Esophagus squamous epithelium (tissue), 5 donors: ENCODE measurements around the gene RYR3. TPM values are rescaled to one million over a fixed set of nuclear protein-coding genes. Genes with fewer than 3 reads are reported as not detected.

ENCODE experiments used
- DNase-seq: peaks from one replicate; lab custom pipeline; 2025; lab: John Stamatoyannopoulos, UW
- H3K27ac ChIP-seq, 4 donors: fragments of 200-600 bp; sonication (generic); one replicate each; pipeline ENCODE4 v1.5.1; 2016 to 2019; ENCODE audit warnings: mild to moderate bottlenecking in 1 of 4
- H3K27me3 ChIP-seq, 4 donors: fragments of 200-600 bp; sonication (generic); 1 replicate in 3 of 4; 2 replicates in 1 of 4; pipeline versions ENCODE4 v1.5.1 to v1.6.0; 2017 to 2021; ENCODE audit warnings: antibody characterized with exemption in 1 of 4
- H3K36me3 ChIP-seq, 3 donors: fragments of 200-600 bp; sonication (generic); one replicate each; pipeline ENCODE4 v1.5.1; 2016 to 2019
- H3K4me1 ChIP-seq, 3 donors: fragments of 200-600 bp; sonication (generic); one replicate each; pipeline ENCODE4 v1.5.1; 2017 to 2019
- H3K4me3 ChIP-seq, 4 donors: fragments of 200-600 bp; sonication (generic); 1 replicate in 3 of 4; 2 replicates in 1 of 4; pipeline ENCODE4 v1.5.1; 2016 to 2019; ENCODE audit warnings: mild to moderate bottlenecking in 2 of 4, moderate library complexity in 1 of 4
- H3K9me3 ChIP-seq, 3 donors: fragments of 200-600 bp; sonication (generic); one replicate each; pipeline ENCODE4 v1.5.1; 2016 to 2019
- POLR2A ChIP-seq, 4 donors: fragments of 450-650 bp; IDR thresholded peaks; one replicate each; pipeline ENCODE4 v1.6.1; 2017; ENCODE audit warnings: antibody characterized with exemption in 4 of 4, mild to moderate bottlenecking in 4 of 4, moderate library complexity in 3 of 4
- WGBS, 2 donors: methylation state at CpG; one replicate each; pipeline ENCODE4 v1.1.5; 2018; 5-methylcytosine and 5-hydroxymethylcytosine counted together
- intact Hi-C: fragments of 100-400 bp; cut with DNase I; formaldehyde crosslinking; loops from one replicate; pipeline ENCODE4 v1.15.0; 2022
- total RNA-seq, 4 donors: library from RNA; depleted of rRNA; stranded (reverse); fragments of >200 nt; gene quantifications; one replicate each; pipeline ENCODE4 v1.1.0, GENCODE V29; 2016
- TF ChIP-seq, protein P1 (sequence below), 6 experiments: fragments of 450-650 bp in 4 of 6; fragments of 200-600 bp in 2 of 6; sonication (generic) in 2 of 6; IDR thresholded peaks; one replicate each; pipeline ENCODE4 v1.5.1; 2016 to 2019; ENCODE audit warnings: antibody characterized with exemption in 6 of 6, mild to moderate bottlenecking in 4 of 6, moderate library complexity in 4 of 6
- donor health status: DM: yes; HTN: yes; CAD: no.

RYR3 gene
- total RNA-seq, 4 donors from 2014 or later, result 0.15 to 4.2 (median 0.43) TPM

DNA sequence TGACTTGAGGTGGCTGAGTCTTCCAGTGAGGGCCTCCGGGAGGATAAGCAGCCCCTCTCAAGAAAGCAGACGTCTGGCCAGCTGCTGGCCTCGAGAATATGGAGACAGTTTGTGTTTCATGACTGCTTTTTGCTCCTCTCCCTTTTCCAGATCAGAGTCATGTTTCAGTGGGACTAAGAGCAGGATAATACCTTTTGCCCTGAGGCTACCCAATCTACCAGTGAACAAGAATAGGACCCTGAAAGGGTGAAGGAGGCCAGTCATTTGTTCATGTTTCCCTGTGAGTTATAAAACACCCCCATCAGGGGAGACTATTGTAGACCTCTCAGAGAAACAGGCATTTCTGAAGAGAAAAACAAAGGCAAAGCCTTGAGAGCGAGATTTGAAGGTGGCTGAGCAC, 137.4 kb downstream of the RYR3 start:
- TF ChIP-seq, protein P1, sequence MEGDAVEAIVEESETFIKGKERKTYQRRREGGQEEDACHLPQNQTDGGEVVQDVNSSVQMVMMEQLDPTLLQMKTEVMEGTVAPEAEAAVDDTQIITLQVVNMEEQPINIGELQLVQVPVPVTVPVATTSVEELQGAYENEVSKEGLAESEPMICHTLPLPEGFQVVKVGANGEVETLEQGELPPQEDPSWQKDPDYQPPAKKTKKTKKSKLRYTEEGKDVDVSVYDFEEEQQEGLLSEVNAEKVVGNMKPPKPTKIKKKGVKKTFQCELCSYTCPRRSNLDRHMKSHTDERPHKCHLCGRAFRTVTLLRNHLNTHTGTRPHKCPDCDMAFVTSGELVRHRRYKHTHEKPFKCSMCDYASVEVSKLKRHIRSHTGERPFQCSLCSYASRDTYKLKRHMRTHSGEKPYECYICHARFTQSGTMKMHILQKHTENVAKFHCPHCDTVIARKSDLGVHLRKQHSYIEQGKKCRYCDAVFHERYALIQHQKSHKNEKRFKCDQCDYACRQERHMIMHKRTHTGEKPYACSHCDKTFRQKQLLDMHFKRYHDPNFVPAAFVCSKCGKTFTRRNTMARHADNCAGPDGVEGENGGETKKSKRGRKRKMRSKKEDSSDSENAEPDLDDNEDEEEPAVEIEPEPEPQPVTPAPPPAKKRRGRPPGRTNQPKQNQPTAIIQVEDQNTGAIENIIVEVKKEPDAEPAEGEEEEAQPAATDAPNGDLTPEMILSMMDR (IDR thresholded peaks at IDR 0.05), result no peak
- TF ChIP-seq POLR2A (IDR thresholded peaks at IDR 0.05), result no peak
- no peaks in the 10 kb centered on the region for H3K9me3 ChIP-seq
- no peak for DNase-seq
- no peaks in the 10 kb centered on the region for H3K27me3 ChIP-seq
- H3K4me3 ChIP-seq, result no peak overlapping the region
- H3K27ac ChIP-seq, result no peak overlapping the region
- WGBS, 2 donors, result 68 to 72% methylated on average over 4 of the region's 4 CpGs
- intact Hi-C loops, result no loop called here
- H3K36me3 ChIP-seq, result no peaks in the 10 kb centered on the region
- H3K4me1 ChIP-seq, result peaks cover 3 to 44% (median 15%) of the 10 kb centered on the region in 3 donors

- Histone ChIP-seq H3K36me3 (no peaks in the 10 kb centered on the region), H3K27ac (peak overlapping the region in 2 of 4 donors; percentile 34 to 48), H3K9me3 (no peaks in the 10 kb centered on the region), H3K27me3 (no peaks in the 10 kb centered on the region), H3K4me3 (no peak overlapping the region), H3K4me1 (peaks cover 3 to 44% (median 15%) of the 10 kb centered on the region in 3 donors)
- TF ChIP-seq, protein P1 (IDR thresholded peaks at IDR 0.05), result no peak
- TF ChIP-seq POLR2A (IDR thresholded peaks at IDR 0.05), result no peak
- intact Hi-C loops, result no loop called here
- DNase-seq, result no peak
- 39 to 80% methylated on average over 6 to 7 of the region's 9 CpGs for WGBS, 2 donors
These were observed 138.3 kb downstream of the RYR3 start for GRCh38 chr15:33448961-33449606.

DNA sequence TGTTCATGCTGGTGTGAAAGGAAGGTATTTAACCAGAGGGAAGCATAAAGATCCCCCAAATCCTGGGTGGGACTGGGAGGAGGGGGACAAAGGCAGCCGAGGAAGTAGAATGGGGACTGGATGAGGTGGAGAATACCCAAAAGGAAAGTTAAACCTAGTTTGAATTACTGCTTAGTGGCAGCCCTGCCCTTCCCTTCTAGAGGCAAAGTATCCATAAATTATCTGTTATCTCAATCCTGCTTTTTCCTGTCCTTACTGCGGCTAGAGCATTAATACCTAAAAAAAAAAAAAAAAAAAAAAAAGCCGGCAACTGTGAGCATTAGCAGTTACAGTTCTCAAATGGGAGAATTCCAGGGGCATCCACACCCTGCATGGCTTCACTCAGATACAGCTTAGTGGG, 139.0 kb downstream of the RYR3 start:
- no peak for DNase-seq
- Histone ChIP-seq H3K4me3 (no peak overlapping the region), H3K27ac (peak overlapping the region in 1 of 4 donors; percentile 48), H3K27me3 (no peaks in the 10 kb centered on the region), H3K36me3 (no peaks in the 10 kb centered on the region), H3K9me3 (no peaks in the 10 kb centered on the region), H3K4me1 (peaks cover 3 to 48% (median 15%) of the 10 kb centered on the region in 3 donors)
- 29 to 48% methylated on average over 3 of the region's 3 CpGs for WGBS, 2 donors
- intact Hi-C loops, result no loop called here
- no peak for TF ChIP-seq POLR2A (IDR thresholded peaks at IDR 0.05)
- TF ChIP-seq, protein P1 (IDR thresholded peaks at IDR 0.05), result no peak

DNA sequence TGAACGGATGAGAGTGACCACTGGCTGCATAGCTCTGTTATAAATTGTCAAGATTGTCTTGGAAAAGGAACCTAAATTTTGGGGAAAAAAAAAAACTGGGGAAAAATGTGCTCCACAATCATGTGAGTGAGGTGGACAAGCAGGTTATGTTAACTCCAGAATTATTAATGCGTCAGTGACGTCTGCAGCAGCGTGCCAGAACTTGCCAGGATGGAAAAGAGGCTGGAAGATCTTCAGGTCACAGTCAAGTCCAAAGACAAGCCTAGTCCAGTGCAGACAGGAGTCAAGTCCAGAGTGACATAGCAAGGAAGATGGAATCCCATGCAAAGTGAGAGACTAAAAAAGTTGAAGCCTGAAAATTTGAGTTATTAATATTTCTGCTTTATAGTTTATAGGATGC, 140.6 kb downstream of the RYR3 start:
- Histone ChIP-seq H3K27me3 (no peaks in the 10 kb centered on the region), H3K4me3 (no peak overlapping the region), H3K36me3 (no peaks in the 10 kb centered on the region), H3K4me1 (peaks cover 3 to 56% (median 15%) of the 10 kb centered on the region in 3 donors), H3K27ac (peak overlapping the region; percentile 12 to 76 (median 65)), H3K9me3 (no peaks in the 10 kb centered on the region)
- no peak for TF ChIP-seq POLR2A (IDR thresholded peaks at IDR 0.05)
- TF ChIP-seq, protein P1 (IDR thresholded peaks at IDR 0.05), result no peak
- intact Hi-C loops, result no loop called here
- no peak for DNase-seq
- WGBS, 2 donors, result 41 to 49% methylated on average over 4 of the region's 4 CpGs

- TF ChIP-seq, protein P1 (IDR thresholded peaks at IDR 0.05), result no peak
- TF ChIP-seq POLR2A (IDR thresholded peaks at IDR 0.05), result no peak
- Histone ChIP-seq H3K9me3 (no peaks in the 10 kb centered on the region), H3K27me3 (no peaks in the 10 kb centered on the region), H3K4me1 (peaks cover 3 to 65% (median 12%) of the 10 kb centered on the region in 3 donors), H3K36me3 (no peaks in the 10 kb centered on the region), H3K4me3 (no peak overlapping the region), H3K27ac (no peak overlapping the region)
- 82 to 92% methylated on average over 3 of the region's 3 CpGs for WGBS, 2 donors
- no peak for DNase-seq
- intact Hi-C loops, result no loop called here
These were observed 143.0 kb downstream of the RYR3 start for GRCh38 chr15:33453761-33454160.
